ENCODE measurements around the gene YY1.
"Not testable (repeated sequence)": the region's sequence is repeated elsewhere in the genome, so short reads cannot be mapped to it uniquely, and the experiment has no call there.

The YY1 gene

GRCh38 chr14:100213956-100214769 is 24.8 kb upstream of the YY1 start:
- peak; percentile 71 for DNase-seq

GRCh38 chr14:100214770-100215083 is 24.2 kb upstream of the YY1 start:
- no peak for DNase-seq

- DNase-seq = no peak
Measured at GRCh38 chr14:100215330-100215885, 23.5 kb upstream of the YY1 start.

- no peak for DNase-seq
Measured at GRCh38 chr14:100219126-100219785, 19.7 kb upstream of the YY1 start.

- peak; percentile 55 for DNase-seq
Measured at GRCh38 chr14:100221533-100222223, 17.3 kb upstream of the YY1 start.

- no peak for DNase-seq
Measured at GRCh38 chr14:100222224-100223093, 16.5 kb upstream of the YY1 start.

- peak; percentile 24 for DNase-seq
Measured at GRCh38 chr14:100223332-100224201, 15.4 kb upstream of the YY1 start.

- DNase-seq = no peak
Measured at GRCh38 chr14:100224229-100224866, 14.6 kb upstream of the YY1 start.

GRCh38 chr14:100225169-100225568 is 13.8 kb upstream of the YY1 start:
- DNase-seq = no peak

GRCh38 chr14:100230361-100230760 is 8.6 kb upstream of the YY1 start:
- DNase-seq = no peak

- DNase-seq = no peak
Measured at GRCh38 chr14:100234511-100234910, 4.4 kb upstream of the YY1 start.

GRCh38 chr14:100236271-100236818 is 2.6 kb upstream of the YY1 start:
- DNase-seq = not testable (repeated sequence)

- no peak for DNase-seq
Measured at GRCh38 chr14:100236881-100237280, 2.1 kb upstream of the YY1 start.

- DNase-seq = peak; percentile 37
Measured at GRCh38 chr14:100237735-100238418, 1.1 kb upstream of the YY1 start.

- no peak for DNase-seq
Measured at GRCh38 chr14:100239211-100239839, 381 bp downstream of the YY1 start.

GRCh38 chr14:100239840-100240667 is 1.1 kb downstream of the YY1 start:
- DNase-seq = peak; percentile 92

GRCh38 chr14:100240668-100241032 is 1.7 kb downstream of the YY1 start:
- DNase-seq = no peak

- no peak for DNase-seq
Measured at GRCh38 chr14:100241279-100241678, 2.3 kb downstream of the YY1 start.

GRCh38 chr14:100243020-100243419 is 4.1 kb downstream of the YY1 start:
- DNase-seq = no peak

Data from fibroblast of skin of right quadriceps (primary cell).